ENCODE data around the gene SLC52A1. TPM values are rescaled to one million over a fixed set of nuclear protein-coding genes. Genes with fewer than 3 reads are reported as not detected.
A peak's percentile ranks its signal among the peaks of the same experiment; 100 is the strongest.
"Not testable (repeated sequence)": the region's sequence is repeated elsewhere in the genome, so short reads cannot be mapped to it uniquely, and the experiment has no call there.

The SLC52A1 gene
- total RNA-seq, 6 experiments from 2014 or later: 0.13 to 0.20 TPM; not detected in 4

DNA sequence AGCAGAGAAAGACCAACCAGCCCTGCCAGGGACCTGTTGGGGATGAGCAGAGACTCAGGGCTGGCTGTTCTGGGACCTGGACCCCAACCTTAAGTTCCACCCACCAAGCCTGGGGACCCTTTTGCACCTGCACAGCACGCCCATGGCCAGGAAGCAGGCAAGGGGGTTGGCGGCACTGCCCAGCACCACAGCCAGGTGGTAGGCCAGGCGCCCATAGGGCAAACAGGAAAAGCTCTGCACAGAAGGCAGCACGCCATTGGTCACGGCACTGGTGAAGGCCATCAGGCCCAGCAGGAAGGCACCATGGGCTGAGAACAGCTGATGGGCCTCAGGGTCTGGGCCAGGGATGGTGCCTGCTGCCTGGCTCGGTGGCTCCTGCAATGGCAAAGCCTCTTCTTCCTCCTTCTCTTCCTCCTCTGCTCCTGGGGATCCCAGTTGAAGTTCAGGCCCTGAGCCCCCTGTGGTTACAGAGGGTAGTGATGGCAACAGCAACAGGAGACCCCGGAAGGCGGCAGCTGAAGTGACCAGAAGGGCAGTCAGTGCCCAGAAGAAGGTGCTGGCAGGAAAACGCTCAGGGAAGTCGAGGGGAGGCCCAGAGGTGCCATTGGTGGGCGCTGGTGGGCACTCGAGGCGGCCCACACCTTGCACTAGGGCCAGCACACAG lies 1.7 kb downstream of the SLC52A1 start:
- ATAC-seq: no peak
- TF ChIP-seq POLR2A (IDR thresholded peaks at IDR 0.05): no peak
- TF ChIP-seq, protein P1, sequence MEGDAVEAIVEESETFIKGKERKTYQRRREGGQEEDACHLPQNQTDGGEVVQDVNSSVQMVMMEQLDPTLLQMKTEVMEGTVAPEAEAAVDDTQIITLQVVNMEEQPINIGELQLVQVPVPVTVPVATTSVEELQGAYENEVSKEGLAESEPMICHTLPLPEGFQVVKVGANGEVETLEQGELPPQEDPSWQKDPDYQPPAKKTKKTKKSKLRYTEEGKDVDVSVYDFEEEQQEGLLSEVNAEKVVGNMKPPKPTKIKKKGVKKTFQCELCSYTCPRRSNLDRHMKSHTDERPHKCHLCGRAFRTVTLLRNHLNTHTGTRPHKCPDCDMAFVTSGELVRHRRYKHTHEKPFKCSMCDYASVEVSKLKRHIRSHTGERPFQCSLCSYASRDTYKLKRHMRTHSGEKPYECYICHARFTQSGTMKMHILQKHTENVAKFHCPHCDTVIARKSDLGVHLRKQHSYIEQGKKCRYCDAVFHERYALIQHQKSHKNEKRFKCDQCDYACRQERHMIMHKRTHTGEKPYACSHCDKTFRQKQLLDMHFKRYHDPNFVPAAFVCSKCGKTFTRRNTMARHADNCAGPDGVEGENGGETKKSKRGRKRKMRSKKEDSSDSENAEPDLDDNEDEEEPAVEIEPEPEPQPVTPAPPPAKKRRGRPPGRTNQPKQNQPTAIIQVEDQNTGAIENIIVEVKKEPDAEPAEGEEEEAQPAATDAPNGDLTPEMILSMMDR (IDR thresholded peaks at IDR 0.05): no peak

DNA sequence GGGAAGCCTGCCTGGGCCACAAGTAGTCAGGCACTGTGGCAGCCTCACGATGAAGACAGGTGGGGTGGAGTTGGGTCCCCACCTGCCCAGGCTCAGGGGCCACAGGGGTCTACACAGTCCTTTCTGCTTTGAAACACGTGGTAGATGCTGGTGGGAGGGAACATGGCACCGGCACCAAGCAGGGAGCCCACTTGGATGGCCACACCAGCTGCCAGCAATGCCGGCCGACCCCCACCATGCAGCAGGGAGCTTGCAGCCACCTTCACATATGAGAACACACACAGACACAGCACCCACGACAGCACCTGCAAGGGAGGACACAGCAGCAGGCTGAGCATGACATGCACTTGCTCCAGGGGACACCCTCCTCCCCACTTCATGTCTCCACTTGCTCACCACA lies 2.4 kb downstream of the SLC52A1 start:
- no peak for DNase-seq
- TF ChIP-seq, protein P1 (IDR thresholded peaks at IDR 0.05): no peak
- TF ChIP-seq POLR2A (IDR thresholded peaks at IDR 0.05): no peak
- Histone ChIP-seq H3K36me3 (no peaks in the 10 kb centered on the region), H3K27ac (no peak overlapping the region), H3K27me3 (no peaks in the 10 kb centered on the region), H3K9me3 (no peaks in the 10 kb centered on the region), H3K4me3 (no peak overlapping the region), H3K4me1 (peaks cover 0 to 4% (median 1%) of the 10 kb centered on the region in 4 donors)
- no peak for ATAC-seq
- intact Hi-C loops (cut with DNase I): no loop called here
- no CpG with 5 or more reads among the region's 6 CpGs for WGBS (ENCODE audit: insufficient coverage, low coverage, low lambda C conversion rate, missing lambda C conversion rate)

More for the DNA sequence above, 1.7 kb downstream of the SLC52A1 start:
- no peaks in the 10 kb centered on the region for H3K27me3 ChIP-seq
- no peak overlapping the region for H3K27ac ChIP-seq
- WGBS (ENCODE audit: insufficient coverage, low coverage, low lambda C conversion rate, missing lambda C conversion rate): no CpG with 5 or more reads among the region's 13 CpGs
- no peaks in the 10 kb centered on the region for H3K9me3 ChIP-seq
- intact Hi-C loops (cut with DNase I): no loop called here
- no peaks in the 10 kb centered on the region for H3K36me3 ChIP-seq
- H3K4me3 ChIP-seq: no peak overlapping the region
- no peak for DNase-seq
- peaks cover 0 to 4% (median 1%) of the 10 kb centered on the region in 4 donors for H3K4me1 ChIP-seq

DNA sequence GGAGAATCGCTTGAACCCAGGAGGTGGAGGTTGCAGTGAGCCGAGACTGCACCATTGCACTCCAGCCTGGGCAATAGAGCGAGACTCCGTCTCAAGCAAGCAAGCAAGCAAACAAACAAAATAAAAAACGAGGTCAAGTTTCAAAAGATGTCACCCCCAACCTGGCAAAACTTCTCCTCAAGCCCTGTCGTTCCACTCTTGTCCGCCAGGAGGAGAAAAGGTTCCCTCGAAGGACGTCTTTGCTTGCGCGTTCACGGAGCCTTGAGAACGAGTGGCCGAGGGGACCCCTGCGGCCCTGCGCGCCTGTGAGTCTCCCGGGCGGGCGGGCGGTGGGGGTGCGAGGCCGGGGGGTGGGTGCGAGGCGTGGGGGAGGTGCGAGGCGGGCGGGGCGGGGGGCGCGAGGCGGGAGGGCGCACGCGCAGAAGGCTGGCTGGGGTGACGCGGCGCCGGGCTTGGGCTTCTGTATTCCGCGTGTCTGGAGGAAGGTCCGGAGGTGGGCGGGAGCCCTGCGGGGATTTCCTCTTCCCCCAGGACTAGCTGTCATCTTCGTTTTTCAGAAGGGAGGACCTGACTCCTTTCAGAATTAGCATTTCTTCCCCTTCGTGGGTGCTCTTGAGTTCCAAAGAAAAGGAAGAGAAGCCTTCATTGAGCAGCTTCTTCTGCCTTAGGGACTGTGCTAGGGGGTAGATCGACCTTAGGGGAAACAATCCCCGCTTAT lies 3.7 kb downstream of the SLC52A1 start:
- TF ChIP-seq, protein P1 (IDR thresholded peaks at IDR 0.05): peak; percentile 60 to 66 (median 62)
- no peak for TF ChIP-seq POLR2A (IDR thresholded peaks at IDR 0.05)
- no peaks in the 10 kb centered on the region for H3K36me3 ChIP-seq
- peak; percentile 74 to 87 (median 82) for ATAC-seq
- WGBS (ENCODE audit: insufficient coverage, low coverage, low lambda C conversion rate, missing lambda C conversion rate): 7% methylated on average over 21 of the region's 48 CpGs
- DNase-seq: peak; percentile 67 to 81 (median 76)
- H3K9me3 ChIP-seq: no peaks in the 10 kb centered on the region
- no peaks in the 10 kb centered on the region for H3K27me3 ChIP-seq
- H3K4me1 ChIP-seq: peaks cover 0 to 4% (median 1%) of the 10 kb centered on the region in 4 donors
- intact Hi-C loops (cut with DNase I): no loop called here
- peak overlapping the region in 1 of 3 donors; percentile 33 for H3K27ac ChIP-seq
- peak overlapping the region; percentile 16 to 46 (median 32) for H3K4me3 ChIP-seq

DNA sequence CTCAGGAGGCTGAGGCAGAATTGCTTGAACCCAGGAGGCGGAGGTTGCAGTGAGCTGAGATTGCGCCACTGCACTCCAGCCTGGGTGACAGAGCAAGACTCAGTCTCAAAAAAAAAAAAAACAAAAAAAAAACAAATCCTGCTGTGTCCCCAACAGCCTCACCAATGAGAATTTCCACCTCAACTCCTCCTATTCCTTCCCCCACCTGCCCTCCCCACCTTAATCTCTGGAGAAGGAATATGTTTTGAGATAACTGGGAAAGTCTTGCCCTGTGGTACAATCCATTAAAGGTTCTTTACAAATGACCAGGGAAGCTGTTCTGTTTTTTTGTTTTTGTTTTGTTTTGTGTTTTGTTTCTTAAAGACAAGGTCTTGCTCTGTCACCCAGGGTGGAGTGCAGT lies 5.1 kb downstream of the SLC52A1 start:
- H3K27me3 ChIP-seq, ATAC-seq: not testable (repeated sequence)
- 50% methylated on average over 1 of the region's 2 CpGs for WGBS (ENCODE audit: insufficient coverage, low coverage, low lambda C conversion rate, missing lambda C conversion rate)

DNA sequence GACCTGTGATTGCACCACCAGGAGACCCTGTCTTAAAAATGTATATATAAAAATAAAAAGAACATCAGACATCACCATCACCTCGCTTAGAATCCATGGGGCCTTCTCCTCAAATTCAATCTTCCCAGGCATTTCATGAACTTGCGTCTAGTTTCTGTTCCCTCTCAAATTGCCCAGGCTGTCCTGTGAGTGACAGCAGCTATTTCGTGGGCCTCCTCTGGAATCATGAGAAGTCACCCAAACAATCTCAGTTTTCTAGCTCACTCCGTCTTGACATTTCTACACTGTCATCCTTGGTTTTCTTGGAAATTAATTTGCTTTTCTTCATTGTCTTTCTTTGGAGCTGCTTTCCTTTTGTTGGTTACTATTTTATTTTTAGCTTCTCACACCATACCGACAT lies 7.3 kb downstream of the SLC52A1 start:
- TF ChIP-seq, protein P1 (IDR thresholded peaks at IDR 0.05): no peak
- TF ChIP-seq POLR2A (IDR thresholded peaks at IDR 0.05): no peak
- H3K27ac ChIP-seq: no peak overlapping the region
- intact Hi-C loops (cut with DNase I): no loop called here
- H3K4me3 ChIP-seq: no peak overlapping the region
- no peaks in the 10 kb centered on the region for H3K27me3 ChIP-seq
- ATAC-seq (no peak), DNase-seq (no peak)
- peaks cover 0 to 4% (median 1%) of the 10 kb centered on the region in 4 donors for H3K4me1 ChIP-seq
- H3K9me3 ChIP-seq: no peaks in the 10 kb centered on the region
- peaks cover 0 to 8% (median 4%) of the 10 kb centered on the region in 4 donors for H3K36me3 ChIP-seq
- WGBS (ENCODE audit: insufficient coverage, low coverage, low lambda C conversion rate, missing lambda C conversion rate): 53% methylated on average over 5 of the region's 5 CpGs

More for the DNA sequence above, 5.1 kb downstream of the SLC52A1 start:
- H3K27ac ChIP-seq; H3K36me3 ChIP-seq; H3K9me3 ChIP-seq; DNase-seq; intact Hi-C loops (cut with DNase I); H3K4me3 ChIP-seq; H3K4me1 ChIP-seq: not testable (repeated sequence)
